OCI-LY3 (cell line): ENCODE measurements around the gene SPRY4.
A peak's percentile ranks its signal among the peaks of the same experiment; 100 is the strongest.

Source experiments
- H2AFZ ChIP-seq: fragments of 200-600, 300-600 bp; shearing (Covaris generic); 2 replicates; pipeline ENCODE4 v1.6.0; 2014; ENCODE audit warnings: antibody characterized with exemption, low read depth, low read length
- H3K27ac ChIP-seq: fragments of 200-600, 300-600 bp; sonication (generic); 2 replicates; pipeline ENCODE4 v1.5.1; 2014; ENCODE audit warnings: mild to moderate bottlenecking, low read length, moderate library complexity, mixed read lengths
- H3K27me3 ChIP-seq: fragments of 200-600, 300-600 bp; sonication (generic); 2 replicates; pipeline ENCODE4 v1.6.1; 2014; ENCODE audit warnings: low read depth, low read length, mixed read lengths
- H3K36me3 ChIP-seq: fragments of 200-600, 300-600 bp; sonication (generic); replicated peaks from 2 replicates; pipeline ENCODE3; 2014; ENCODE audit warnings: low read depth, low read length, mixed read lengths
- H3K4me1 ChIP-seq: fragments of 300-600, 200-600 bp; sonication (generic); 2 replicates; pipeline ENCODE4 v1.6.1; 2014; ENCODE audit warnings: low read length, mixed read lengths
- H3K4me2 ChIP-seq: fragments of 200-600, 300-600 bp; sonication (generic); 2 replicates; pipeline ENCODE4 v1.6.1; 2014; ENCODE audit warnings: low read length, mixed read lengths
- H3K4me3 ChIP-seq: fragments of 300-600, 200-600 bp; sonication (generic); 2 replicates; pipeline ENCODE4 v1.5.1; 2014; ENCODE audit warnings: antibody characterized with exemption, mild to moderate bottlenecking, low read length, moderate library complexity
- H3K79me2 ChIP-seq: fragments of 300-600, 200-600 bp; shearing (Covaris generic); 2 replicates; pipeline ENCODE4 v1.6.1; 2014; ENCODE audit warnings: mild to moderate bottlenecking, low read length, mixed read lengths
- H3K9ac ChIP-seq: fragments of 300-600, 200-600 bp; shearing (Covaris generic); 2 replicates; pipeline ENCODE4 v1.6.0; 2014; ENCODE audit warnings: mild to moderate bottlenecking, low read length, moderate library complexity
- H3K9me3 ChIP-seq: fragments of 200-600, 300-600 bp; shearing (Covaris generic); 2 replicates; pipeline ENCODE4 v1.6.1; 2014; ENCODE audit warnings: low read length, mixed read lengths; ENCODE audit not compliant: insufficient read depth
- H4K20me1 ChIP-seq: fragments of 200-600, 300-600 bp; sonication (generic); 2 replicates; pipeline ENCODE4 v1.6.1; 2016; ENCODE audit warnings: low read length, mixed read lengths; ENCODE audit not compliant: insufficient read depth
- EZH2phosphoT487 ChIP-seq: fragments of 200-600 bp; shearing (Covaris generic); IDR thresholded peaks from 2 replicates; pipeline ENCODE4 v1.6.1; 2018; ENCODE audit warnings: antibody characterized with exemption, mixed run types, low read depth
- TF ChIP-seq, protein P1 (sequence below): fragments of 200-600, 300-600 bp; sonication (generic); IDR thresholded peaks from 2 replicates; pipeline ENCODE4 v1.5.1; 2014; ENCODE audit warnings: antibody characterized with exemption, low read length, low read depth

The SPRY4 gene

DNA sequence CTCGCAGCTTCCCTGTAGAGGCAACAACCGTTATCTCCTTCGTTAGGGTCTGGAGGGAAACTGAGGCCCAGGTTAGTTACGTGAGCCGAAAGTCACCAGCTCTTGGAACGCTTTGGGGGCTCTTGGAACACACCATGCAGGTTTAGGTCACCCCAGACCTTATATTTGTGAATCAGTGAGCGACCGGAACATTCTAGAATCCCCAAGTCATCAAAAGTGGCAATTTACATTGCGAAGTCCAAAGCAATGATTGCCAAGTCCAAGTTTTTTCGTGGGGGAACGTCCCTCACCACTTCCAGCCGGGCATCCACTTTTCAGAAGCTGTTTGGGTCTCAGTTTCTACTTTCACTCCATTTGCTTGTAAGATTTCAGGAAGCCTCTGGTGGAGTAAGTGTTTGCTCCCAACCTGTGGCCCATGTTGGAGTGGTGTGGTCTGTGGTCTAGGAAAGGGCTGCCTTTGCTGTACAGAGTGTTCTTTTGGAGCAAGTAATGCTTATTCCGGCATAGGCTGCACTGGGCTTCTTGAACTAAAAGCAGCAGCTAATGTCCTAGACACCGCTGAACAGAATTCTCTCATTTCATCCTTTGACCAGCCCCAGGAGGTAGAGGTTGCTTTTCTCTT is 32.8 kb upstream of the SPRY4 start:
- peak overlapping the region; percentile 63 for H2AFZ ChIP-seq
- no peaks in the 10 kb centered on the region for H4K20me1 ChIP-seq
- peaks cover 6% of the 10 kb centered on the region; the same call in 1 of the 2 replicates for H3K27me3 ChIP-seq
- H3K79me2 ChIP-seq = no peaks in the 10 kb centered on the region
- H3K36me3 ChIP-seq = no peaks in the 10 kb centered on the region
- H3K27ac ChIP-seq = peak overlapping the region; percentile 51
- H3K4me1 ChIP-seq = peaks cover 27% of the 10 kb centered on the region
- TF ChIP-seq, protein P1, sequence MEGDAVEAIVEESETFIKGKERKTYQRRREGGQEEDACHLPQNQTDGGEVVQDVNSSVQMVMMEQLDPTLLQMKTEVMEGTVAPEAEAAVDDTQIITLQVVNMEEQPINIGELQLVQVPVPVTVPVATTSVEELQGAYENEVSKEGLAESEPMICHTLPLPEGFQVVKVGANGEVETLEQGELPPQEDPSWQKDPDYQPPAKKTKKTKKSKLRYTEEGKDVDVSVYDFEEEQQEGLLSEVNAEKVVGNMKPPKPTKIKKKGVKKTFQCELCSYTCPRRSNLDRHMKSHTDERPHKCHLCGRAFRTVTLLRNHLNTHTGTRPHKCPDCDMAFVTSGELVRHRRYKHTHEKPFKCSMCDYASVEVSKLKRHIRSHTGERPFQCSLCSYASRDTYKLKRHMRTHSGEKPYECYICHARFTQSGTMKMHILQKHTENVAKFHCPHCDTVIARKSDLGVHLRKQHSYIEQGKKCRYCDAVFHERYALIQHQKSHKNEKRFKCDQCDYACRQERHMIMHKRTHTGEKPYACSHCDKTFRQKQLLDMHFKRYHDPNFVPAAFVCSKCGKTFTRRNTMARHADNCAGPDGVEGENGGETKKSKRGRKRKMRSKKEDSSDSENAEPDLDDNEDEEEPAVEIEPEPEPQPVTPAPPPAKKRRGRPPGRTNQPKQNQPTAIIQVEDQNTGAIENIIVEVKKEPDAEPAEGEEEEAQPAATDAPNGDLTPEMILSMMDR = no peak
- no peak for TF ChIP-seq EZH2phosphoT487
- peak overlapping the region; percentile 81 for H3K9ac ChIP-seq
- no peaks in the 10 kb centered on the region for H3K9me3 ChIP-seq
- peak overlapping the region; percentile 92 for H3K4me3 ChIP-seq
- H3K4me2 ChIP-seq = peak overlapping the region; percentile 99

DNA sequence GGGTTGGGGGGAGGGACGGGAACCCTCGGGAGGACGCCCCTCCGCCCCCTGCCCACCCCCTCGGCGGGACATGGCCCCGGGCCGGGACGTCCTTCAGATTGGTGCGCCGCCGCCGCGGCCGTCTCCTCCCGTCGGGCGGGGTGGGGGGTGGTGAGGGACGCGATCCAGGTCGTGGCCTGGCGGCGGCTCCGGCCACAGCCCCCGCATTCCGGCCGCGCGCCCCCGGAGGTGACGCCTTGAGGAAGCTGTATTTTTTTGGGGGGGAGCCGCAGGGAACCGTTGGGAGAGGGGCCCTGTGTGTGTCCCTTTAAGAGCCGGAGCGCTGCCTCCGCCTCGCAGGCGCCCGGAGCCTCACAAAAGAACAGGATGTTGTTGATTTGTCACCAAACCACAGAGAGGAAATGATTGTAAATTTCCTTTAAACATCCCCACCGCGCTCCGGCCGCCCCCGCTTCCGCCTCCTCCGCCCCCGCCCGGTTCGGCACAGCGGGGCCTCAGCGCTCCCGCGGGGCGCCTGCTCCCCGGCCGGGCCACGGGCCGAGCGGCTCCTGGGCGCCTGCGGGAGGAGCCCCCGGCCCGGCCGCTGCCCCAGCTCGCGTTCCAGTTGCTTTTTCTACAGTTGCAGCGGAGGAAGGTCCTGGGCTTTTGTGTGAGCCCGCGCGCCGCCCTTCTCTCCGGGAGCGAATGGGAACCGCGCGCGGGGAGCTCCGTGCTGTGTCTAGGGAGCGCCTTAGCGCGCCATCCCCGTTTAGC is 32.1 kb upstream of the SPRY4 start:
- no peaks in the 10 kb centered on the region for H3K9me3 ChIP-seq
- H3K27me3 ChIP-seq = peaks cover 6% of the 10 kb centered on the region; the same call in 1 of the 2 replicates
- peaks cover 25% of the 10 kb centered on the region for H3K4me1 ChIP-seq
- no peak for TF ChIP-seq EZH2phosphoT487
- TF ChIP-seq, protein P1 = no peak
- H3K27ac ChIP-seq = peak overlapping the region; percentile 51
- H3K36me3 ChIP-seq = no peaks in the 10 kb centered on the region
- peak overlapping the region; percentile 99 for H3K4me2 ChIP-seq
- H2AFZ ChIP-seq = peak overlapping the region; percentile 84
- peak overlapping the region; percentile 92 for H3K4me3 ChIP-seq
- H3K9ac ChIP-seq = peak overlapping the region; percentile 81
- no peaks in the 10 kb centered on the region for H3K79me2 ChIP-seq
- no peaks in the 10 kb centered on the region for H4K20me1 ChIP-seq

DNA sequence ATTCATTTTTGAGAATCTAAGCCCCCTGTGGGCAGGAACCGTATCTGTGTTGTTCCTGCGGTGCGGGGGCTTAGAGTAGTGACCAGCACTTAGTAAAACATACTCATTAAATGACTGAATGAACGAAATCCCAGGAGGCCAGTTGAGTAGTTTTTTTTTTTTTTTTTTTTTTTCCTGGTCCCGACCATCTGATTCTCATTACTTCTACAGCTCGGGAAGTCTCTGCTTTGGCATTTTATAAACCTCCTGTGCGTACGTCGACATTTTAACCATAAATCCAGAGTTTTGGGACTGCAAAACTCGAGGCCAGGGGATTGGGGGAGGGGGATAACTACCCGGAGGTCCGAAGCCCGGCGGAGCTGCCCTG is 31.5 kb upstream of the SPRY4 start:
- no peaks in the 10 kb centered on the region for H4K20me1 ChIP-seq
- H3K79me2 ChIP-seq = no peaks in the 10 kb centered on the region
- TF ChIP-seq, protein P1 = no peak
- TF ChIP-seq EZH2phosphoT487 = no peak
- H3K27ac ChIP-seq = peak overlapping the region; percentile 51
- H3K27me3 ChIP-seq = peaks cover 6% of the 10 kb centered on the region; the same call in 1 of the 2 replicates
- H3K4me1 ChIP-seq = peaks cover 25% of the 10 kb centered on the region
- no peaks in the 10 kb centered on the region for H3K9me3 ChIP-seq
- H3K36me3 ChIP-seq = no peaks in the 10 kb centered on the region
- H3K9ac ChIP-seq = peak overlapping the region; percentile 81
- peak overlapping the region; percentile 92 for H3K4me3 ChIP-seq
- H3K4me2 ChIP-seq = peak overlapping the region; percentile 99
- peak overlapping the region; percentile 84; the same call in 1 of the 2 replicates for H2AFZ ChIP-seq

DNA sequence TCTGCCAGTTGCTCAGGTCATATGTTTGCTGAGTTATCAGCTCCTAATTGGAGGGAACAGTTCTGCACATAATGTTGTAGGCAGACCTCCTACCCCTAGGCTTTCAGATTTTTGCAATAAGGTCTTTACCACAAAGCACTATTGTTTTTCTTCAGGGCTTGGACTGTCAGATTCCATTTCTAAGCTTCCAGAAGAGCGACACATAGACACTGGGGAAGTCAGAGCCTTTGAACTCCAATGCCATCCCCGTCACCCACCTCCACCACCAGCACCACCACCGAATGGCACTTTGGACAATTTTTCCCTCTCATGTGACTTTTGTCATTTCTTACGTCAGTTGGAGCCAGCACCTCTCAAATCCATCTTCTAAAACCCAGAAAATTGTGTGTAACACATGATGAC is 28.3 kb upstream of the SPRY4 start:
- H3K4me1 ChIP-seq = peaks cover 12% of the 10 kb centered on the region
- no peaks in the 10 kb centered on the region for H3K79me2 ChIP-seq
- H3K36me3 ChIP-seq = no peaks in the 10 kb centered on the region
- no peaks in the 10 kb centered on the region for H3K9me3 ChIP-seq
- no peak overlapping the region for H2AFZ ChIP-seq
- TF ChIP-seq, protein P1 = no peak
- no peak for TF ChIP-seq EZH2phosphoT487
- peaks cover 2% of the 10 kb centered on the region; the same call in 1 of the 2 replicates for H3K27me3 ChIP-seq
- H3K9ac ChIP-seq = no peak overlapping the region
- no peak overlapping the region for H3K27ac ChIP-seq
- no peaks in the 10 kb centered on the region for H4K20me1 ChIP-seq
- H3K4me3 ChIP-seq = no peak overlapping the region
- no peak overlapping the region for H3K4me2 ChIP-seq
